Measurements from ENCODE around the gene SLCO3A1.

DNA sequence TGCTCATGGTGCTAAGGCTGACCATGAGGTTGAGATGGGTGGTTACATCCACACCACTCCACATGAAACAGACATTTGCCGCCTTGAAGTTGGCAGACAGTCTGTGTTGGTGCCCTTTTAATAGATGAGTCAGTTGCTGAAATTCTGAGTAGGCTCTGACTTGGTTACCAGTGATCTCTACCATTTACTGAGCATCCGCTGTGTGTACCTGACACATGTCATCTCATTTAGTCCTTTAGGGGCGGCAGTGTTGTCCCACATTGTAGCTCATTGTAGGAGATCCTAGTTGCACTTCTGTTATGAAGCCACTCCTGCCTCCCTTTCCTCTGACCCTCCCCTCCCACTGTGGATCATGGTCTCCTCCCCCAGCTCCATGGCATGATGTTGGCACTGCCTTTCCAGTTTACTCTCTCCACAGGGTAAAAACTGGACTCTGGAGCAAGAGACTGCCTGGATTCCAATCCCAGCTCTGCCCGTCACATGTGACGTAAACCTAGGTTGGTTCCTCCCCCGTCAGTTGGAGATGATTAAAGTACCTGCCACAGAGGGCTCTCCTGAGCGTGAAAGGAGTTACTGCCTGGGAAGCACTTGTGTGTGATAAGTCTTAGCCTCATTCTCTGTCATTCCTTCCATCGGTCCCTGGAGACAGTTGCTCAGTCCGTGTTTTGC is 21.6 kb downstream of the SLCO3A1 start:
- TF ChIP-seq POLR2AphosphoS5 (IDR thresholded peaks at IDR 0.05; ENCODE audit: insufficient read depth in 1 of 2, low read depth in 1 of 2) (no peak), CTCF (IDR thresholded peaks at IDR 0.05) (no peak)
